ENCODE data around the gene HSPA4.

The HSPA4 gene

GRCh38 chr5:133123297-133123696 lies 71.5 kb downstream of the HSPA4 start:
- H3K27ac ChIP-seq (ENCODE audit: low read length), result no peak overlapping the region

DNA sequence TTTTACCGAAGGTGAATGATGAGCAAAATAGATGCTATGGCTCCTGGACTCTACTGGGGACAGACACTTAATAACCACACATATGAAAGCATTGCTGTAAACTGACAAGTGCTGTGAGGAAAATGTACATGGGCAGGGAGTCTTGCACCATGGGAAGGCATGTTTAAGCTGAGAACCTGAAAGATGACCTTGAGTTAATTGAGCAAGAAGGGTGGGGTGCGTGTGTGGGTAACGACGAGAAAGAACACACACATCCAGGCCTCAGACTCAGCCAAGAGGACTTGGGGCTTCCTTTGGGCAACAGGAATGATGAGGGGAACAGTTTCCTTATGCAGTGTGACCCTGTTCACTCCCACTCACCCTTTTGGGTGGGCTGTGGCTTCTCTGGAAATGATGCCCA lies 73.1 kb downstream of the HSPA4 start:
- H4K20me1 ChIP-seq (ENCODE audit: insufficient read depth, low read length), result no peaks in the 10 kb centered on the region
- H3K4me3 ChIP-seq (ENCODE audit: low read length), result no peak overlapping the region
- DNase-seq, result no peak
- H3K9me3 ChIP-seq (replicated peaks; ENCODE audit: insufficient read depth, low read length), result no peaks in the 10 kb centered on the region
- no peaks in the 10 kb centered on the region for H3K27me3 ChIP-seq (replicated peaks; ENCODE audit: insufficient read depth, low read length)
- H3K9me2 ChIP-seq (replicated peaks; ENCODE audit: insufficient read depth, low read length), result no peaks in the 10 kb centered on the region
- no peak overlapping the region for H3K27ac ChIP-seq (ENCODE audit: low read length)
- TF ChIP-seq EZH2phosphoT487 (IDR thresholded peaks at IDR 0.05; ENCODE audit: low read length) (no peak), EZH2 (optimal IDR thresholded peaks at IDR 0.05; ENCODE audit: low read depth, low read length) (no peak)
- TF ChIP-seq, protein P1, sequence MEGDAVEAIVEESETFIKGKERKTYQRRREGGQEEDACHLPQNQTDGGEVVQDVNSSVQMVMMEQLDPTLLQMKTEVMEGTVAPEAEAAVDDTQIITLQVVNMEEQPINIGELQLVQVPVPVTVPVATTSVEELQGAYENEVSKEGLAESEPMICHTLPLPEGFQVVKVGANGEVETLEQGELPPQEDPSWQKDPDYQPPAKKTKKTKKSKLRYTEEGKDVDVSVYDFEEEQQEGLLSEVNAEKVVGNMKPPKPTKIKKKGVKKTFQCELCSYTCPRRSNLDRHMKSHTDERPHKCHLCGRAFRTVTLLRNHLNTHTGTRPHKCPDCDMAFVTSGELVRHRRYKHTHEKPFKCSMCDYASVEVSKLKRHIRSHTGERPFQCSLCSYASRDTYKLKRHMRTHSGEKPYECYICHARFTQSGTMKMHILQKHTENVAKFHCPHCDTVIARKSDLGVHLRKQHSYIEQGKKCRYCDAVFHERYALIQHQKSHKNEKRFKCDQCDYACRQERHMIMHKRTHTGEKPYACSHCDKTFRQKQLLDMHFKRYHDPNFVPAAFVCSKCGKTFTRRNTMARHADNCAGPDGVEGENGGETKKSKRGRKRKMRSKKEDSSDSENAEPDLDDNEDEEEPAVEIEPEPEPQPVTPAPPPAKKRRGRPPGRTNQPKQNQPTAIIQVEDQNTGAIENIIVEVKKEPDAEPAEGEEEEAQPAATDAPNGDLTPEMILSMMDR (IDR thresholded peaks at IDR 0.05; ENCODE audit: low read length), result no peak
- H3K79me2 ChIP-seq (ENCODE audit: low read length), result no peaks in the 10 kb centered on the region
- H3K9ac ChIP-seq (ENCODE audit: low read length), result no peak overlapping the region
- H3F3A ChIP-seq (ENCODE audit: insufficient read depth, low read length), result no peaks in the 10 kb centered on the region
- H3K36me3 ChIP-seq (replicated peaks; ENCODE audit: insufficient read depth, low read length), result no peaks in the 10 kb centered on the region
- no peak overlapping the region for H2AFZ ChIP-seq (ENCODE audit: low read length)
- no peaks in the 10 kb centered on the region for H3K4me1 ChIP-seq (ENCODE audit: low read length)
- H3K4me2 ChIP-seq (ENCODE audit: low read depth, low read length), result no peak overlapping the region

More at GRCh38 chr5:133123297-133123696, 71.5 kb downstream of the HSPA4 start:
- Histone ChIP-seq H3K4me1 (ENCODE audit: low read length) (no peaks in the 10 kb centered on the region), H3K9ac (ENCODE audit: low read length) (no peak overlapping the region), H3K4me3 (ENCODE audit: low read length) (no peak overlapping the region), H4K20me1 (ENCODE audit: insufficient read depth, low read length) (no peaks in the 10 kb centered on the region), H3K4me2 (ENCODE audit: low read depth, low read length) (no peak overlapping the region), H3K36me3 (replicated peaks; ENCODE audit: insufficient read depth, low read length) (no peaks in the 10 kb centered on the region), H3K27me3 (replicated peaks; ENCODE audit: insufficient read depth, low read length) (no peaks in the 10 kb centered on the region), H3K9me3 (replicated peaks; ENCODE audit: insufficient read depth, low read length) (no peaks in the 10 kb centered on the region), H3K79me2 (ENCODE audit: low read length) (no peaks in the 10 kb centered on the region), H2AFZ (ENCODE audit: low read length) (no peak overlapping the region), H3F3A (ENCODE audit: insufficient read depth, low read length) (no peaks in the 10 kb centered on the region), H3K9me2 (replicated peaks; ENCODE audit: insufficient read depth, low read length) (no peaks in the 10 kb centered on the region)
- no peak for DNase-seq
- TF ChIP-seq, protein P1 (IDR thresholded peaks at IDR 0.05; ENCODE audit: low read length), result no peak
- TF ChIP-seq EZH2 (optimal IDR thresholded peaks at IDR 0.05; ENCODE audit: low read depth, low read length) (no peak), EZH2phosphoT487 (IDR thresholded peaks at IDR 0.05; ENCODE audit: low read length) (no peak)

GRCh38 chr5:133128066-133128465 lies 76.3 kb downstream of the HSPA4 start:
- H3K27me3 ChIP-seq (replicated peaks; ENCODE audit: insufficient read depth, low read length), result no peaks in the 10 kb centered on the region
- no peak for DNase-seq

More at GRCh38 chr5:133128066-133128465, 76.3 kb downstream of the HSPA4 start:
- no peak for TF ChIP-seq EZH2 (optimal IDR thresholded peaks at IDR 0.05; ENCODE audit: low read depth, low read length)
- TF ChIP-seq EZH2phosphoT487 (IDR thresholded peaks at IDR 0.05; ENCODE audit: low read length), result no peak
- TF ChIP-seq, protein P1 (IDR thresholded peaks at IDR 0.05; ENCODE audit: low read length), result no peak
- no peaks in the 10 kb centered on the region for H3K9me2 ChIP-seq (replicated peaks; ENCODE audit: insufficient read depth, low read length)
- H4K20me1 ChIP-seq (ENCODE audit: insufficient read depth, low read length), result no peaks in the 10 kb centered on the region
- H3K9ac ChIP-seq (ENCODE audit: low read length), result no peak overlapping the region
- H3K79me2 ChIP-seq (ENCODE audit: low read length), result no peaks in the 10 kb centered on the region
- H3K9me3 ChIP-seq (replicated peaks; ENCODE audit: insufficient read depth, low read length), result no peaks in the 10 kb centered on the region
- no peak overlapping the region for H3K4me2 ChIP-seq (ENCODE audit: low read depth, low read length)
- peaks cover 5% of the 10 kb centered on the region; the same call in 1 of the 2 replicates for H3K4me1 ChIP-seq (ENCODE audit: low read length)
- H3K4me3 ChIP-seq (ENCODE audit: low read length), result no peak overlapping the region
- H2AFZ ChIP-seq (ENCODE audit: low read length), result no peak overlapping the region
- H3K27ac ChIP-seq (ENCODE audit: low read length), result no peak overlapping the region
- no peaks in the 10 kb centered on the region for H3F3A ChIP-seq (ENCODE audit: insufficient read depth, low read length)
- no peaks in the 10 kb centered on the region for H3K36me3 ChIP-seq (replicated peaks; ENCODE audit: insufficient read depth, low read length)

Data from MM.1S (cell line).